Endothelial cell (in vitro differentiated cells): ENCODE data around the gene DDX49. TPM values are rescaled to one million over a fixed set of nuclear protein-coding genes. Genes with fewer than 3 reads are reported as not detected.
A peak's percentile ranks its signal among the peaks of the same experiment; 100 is the strongest.

Experiments
- DNase-seq: peaks from one replicate; pipeline ENCODE4 v3.0.0; 2021; ENCODE audit warnings: low spot score
- H3K27ac Mint-ChIP-seq: one replicate; pipeline ENCODE4 v1.8.0; 2021; ENCODE audit warnings: mixed read lengths, inconsistent platforms; ENCODE audit not compliant: unreplicated experiment
- H3K27me3 Mint-ChIP-seq: one replicate; pipeline ENCODE4 v1.8.0; 2021; ENCODE audit warnings: mild to moderate bottlenecking, moderate library complexity, mixed read lengths, inconsistent platforms; ENCODE audit not compliant: unreplicated experiment
- H3K36me3 Mint-ChIP-seq: one replicate; pipeline ENCODE4 v1.8.0; 2021; ENCODE audit warnings: mild to moderate bottlenecking, low read depth, mixed read lengths, inconsistent platforms; ENCODE audit not compliant: unreplicated experiment
- H3K4me1 Mint-ChIP-seq: one replicate; pipeline ENCODE4 v1.8.0; 2021; ENCODE audit warnings: mild to moderate bottlenecking, mixed read lengths, inconsistent platforms; ENCODE audit not compliant: unreplicated experiment
- H3K4me3 Mint-ChIP-seq: one replicate; pipeline ENCODE4 v1.8.0; 2021; ENCODE audit warnings: mild to moderate bottlenecking, mixed read lengths, inconsistent platforms; ENCODE audit not compliant: unreplicated experiment
- H3K9me3 Mint-ChIP-seq: one replicate; pipeline ENCODE4 v1.8.0; 2021; ENCODE audit warnings: mixed read lengths, inconsistent platforms; ENCODE audit not compliant: unreplicated experiment
- CTCF ChIP-seq: fragments of 200-600 bp; sonication (generic); IDR thresholded peaks from one replicate; pipeline ENCODE4 v1.5.0; 2021; ENCODE audit warnings: antibody characterized with exemption; ENCODE audit not compliant: unreplicated experiment
- total RNA-seq: library from RNA; stranded (reverse); fragmentation: NEBNext Ultra II Directional; extraction: Animal tissue kit (Norgen Biotek cat#: 25700); gene quantifications from one replicate; pipeline ENCODE4 v1.2.1, GENCODE V29; 2021; ENCODE audit not compliant: unreplicated experiment

The DDX49 gene
- total RNA-seq, 1 donor from 2014 or later, result 33.7 TPM

- Mint-ChIP-seq H3K27ac (peak overlapping the region; percentile 84), H3K27me3 (peaks cover 3% of the 10 kb centered on the region), H3K9me3 (no peaks in the 10 kb centered on the region), H3K4me3 (peak overlapping the region; percentile 98), H3K36me3 (peaks cover 19% of the 10 kb centered on the region), H3K4me1 (peaks cover 19% of the 10 kb centered on the region)
- DNase-seq, result peak; percentile 41
- peak; percentile 3 for TF ChIP-seq CTCF
Measured at GRCh38 chr19:18939922-18940768, 20.6 kb downstream of the DDX49 start.

GRCh38 chr19:18940769-18941627, 21.5 kb downstream of the DDX49 start, which contains the start of gene HOMER3:
Gene HOMER3 (minus strand): TSS chr19:18941217. CDS start chr19:18938982, 2,235 bp downstream.
- no peak for TF ChIP-seq CTCF
- H3K27me3 Mint-ChIP-seq, result peaks cover 5% of the 10 kb centered on the region
- DNase-seq, result peak; percentile 92
- H3K4me1 Mint-ChIP-seq, result peaks cover 19% of the 10 kb centered on the region
- H3K27ac Mint-ChIP-seq, result peak within 1 kb of the TSS; percentile 89
- no peaks in the 10 kb centered on the region for H3K9me3 Mint-ChIP-seq
- H3K4me3 Mint-ChIP-seq, result peak within 1 kb of the TSS; percentile 98
- peaks cover 19% of the 10 kb centered on the region for H3K36me3 Mint-ChIP-seq

- DNase-seq, result no peak
- Mint-ChIP-seq H3K4me1 (peaks cover 21% of the 10 kb centered on the region), H3K27me3 (peaks cover 7% of the 10 kb centered on the region), H3K4me3 (peak overlapping the region; percentile 85), H3K36me3 (peaks cover 27% of the 10 kb centered on the region), H3K27ac (peak overlapping the region; percentile 89), H3K9me3 (no peaks in the 10 kb centered on the region)
- no peak for TF ChIP-seq CTCF
Measured at GRCh38 chr19:18941628-18942354, 22.3 kb downstream of the DDX49 start.

GRCh38 chr19:18942692-18943091, 23.2 kb downstream of the DDX49 start:
- TF ChIP-seq CTCF, result no peak
- H3K9me3 Mint-ChIP-seq, result no peaks in the 10 kb centered on the region
- no peak overlapping the region for H3K27ac Mint-ChIP-seq
- peaks cover 23% of the 10 kb centered on the region for H3K36me3 Mint-ChIP-seq
- H3K4me3 Mint-ChIP-seq, result peak overlapping the region; percentile 85
- H3K27me3 Mint-ChIP-seq, result peaks cover 7% of the 10 kb centered on the region
- peaks cover 18% of the 10 kb centered on the region for H3K4me1 Mint-ChIP-seq
- no peak for DNase-seq
